Hindlimb muscle (tissue), 1 donor: Measurements from ENCODE around the gene GSC2. TPM values are rescaled to one million over a fixed set of nuclear protein-coding genes. Genes with fewer than 3 reads are reported as not detected.

Experiments
- DNase-seq: peaks from one replicate; pipeline ENCODE4 v3.0.0-alpha.2; 2013
- polyA plus RNA-seq: library from polyadenylated mRNA; unstranded; fragments of 120-200 nt; gene quantifications from one replicate; pipeline ENCODE4 v1.2.1, GENCODE V29; 2013; ENCODE audit not compliant: insufficient read length

The GSC2 gene
- polyA plus RNA-seq, 1 donor: not detected

DNA sequence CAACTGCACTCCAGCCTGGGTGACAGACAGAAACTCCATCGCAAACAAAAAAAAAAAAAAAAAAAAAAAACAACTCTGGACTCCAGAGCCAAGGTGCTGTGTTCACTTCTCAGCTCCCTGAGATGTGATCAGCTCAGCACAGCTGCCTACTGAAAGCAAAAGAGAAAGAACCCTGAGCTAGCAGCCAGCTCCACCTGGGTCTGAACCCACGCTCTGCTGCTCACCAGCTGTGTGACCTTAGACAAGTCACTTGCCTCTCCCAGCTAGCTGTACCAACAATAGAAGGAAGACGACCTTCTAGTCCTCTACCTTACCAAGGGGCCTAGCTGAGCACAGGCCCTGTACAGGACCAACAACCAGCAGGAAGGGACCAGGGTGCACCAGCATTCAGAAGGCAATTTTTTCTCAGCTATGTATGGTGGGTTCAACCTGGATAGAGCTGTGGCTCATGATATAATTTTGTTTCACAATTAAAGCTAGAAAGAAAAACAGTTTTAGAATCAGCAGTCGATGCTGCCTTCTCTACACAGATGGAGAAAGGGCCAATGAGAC is 31.7 kb downstream of the GSC2 start:
- no peak for DNase-seq

DNA sequence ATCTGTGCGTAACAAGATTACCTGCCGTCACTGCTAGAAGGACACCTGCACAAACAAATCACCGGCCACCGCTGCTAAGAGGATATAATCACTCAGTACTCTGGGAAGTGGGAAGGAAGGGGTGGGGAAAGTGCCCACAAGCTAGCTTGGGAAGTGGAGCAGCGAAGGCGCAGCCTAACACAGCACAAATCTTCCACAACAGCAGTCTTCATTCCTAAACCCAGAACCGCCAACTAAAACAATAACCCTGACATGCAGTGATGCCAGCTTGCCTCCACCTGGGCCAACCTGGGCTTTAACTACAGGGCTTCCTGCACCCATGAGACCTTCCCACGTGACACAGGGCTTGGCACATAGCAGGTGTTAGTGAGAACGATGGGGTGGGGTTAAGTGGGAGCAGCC is 33.0 kb downstream of the GSC2 start:
- no peak for DNase-seq

DNA sequence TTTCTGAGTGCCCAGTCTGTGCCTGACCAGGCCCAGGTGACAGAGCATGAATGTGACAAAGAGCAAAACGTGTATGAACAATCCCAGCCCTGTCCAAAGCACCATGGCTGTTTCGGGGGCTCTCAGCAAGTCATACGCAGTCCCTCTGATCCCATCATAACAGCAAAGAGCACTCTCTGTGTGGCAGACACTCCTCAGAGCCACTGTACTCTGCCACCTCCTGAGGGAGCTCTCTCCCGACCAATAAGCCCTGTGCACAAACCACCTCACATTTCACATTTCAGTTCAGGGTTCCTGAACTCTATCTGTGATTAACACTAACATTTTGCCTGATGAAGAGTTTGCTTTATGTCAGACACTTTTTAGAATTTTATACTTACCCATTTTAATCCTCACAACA is 34.5 kb downstream of the GSC2 start:
- no peak for DNase-seq

DNA sequence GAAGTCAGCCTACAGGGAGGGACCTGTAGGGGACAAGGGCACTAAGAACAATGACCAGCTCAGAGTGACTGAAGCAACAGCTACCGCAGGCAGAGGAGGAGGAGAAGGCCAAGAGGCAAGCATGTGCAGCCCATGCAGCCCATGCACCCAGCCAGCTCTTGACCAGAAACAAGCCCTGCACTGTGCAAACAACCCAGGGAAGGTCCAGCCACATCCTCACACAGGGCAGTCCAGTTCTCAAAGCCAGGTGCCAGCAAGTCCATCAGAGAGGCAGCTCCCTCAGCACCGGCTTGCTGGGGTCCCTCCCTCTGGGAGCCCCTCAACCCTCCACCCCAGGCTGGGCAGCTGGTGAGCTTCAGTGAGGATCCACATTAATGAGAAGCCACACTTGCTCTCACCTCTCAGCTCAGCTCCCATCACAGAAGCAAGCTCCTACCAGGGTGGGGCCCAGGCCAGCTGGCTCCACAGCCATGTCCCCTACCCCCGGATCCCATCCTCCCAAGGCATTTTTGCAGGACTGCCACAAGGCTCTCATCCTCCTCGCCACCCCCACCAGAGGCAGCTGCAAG is 35.0 kb downstream of the GSC2 start:
- no peak for DNase-seq

DNA sequence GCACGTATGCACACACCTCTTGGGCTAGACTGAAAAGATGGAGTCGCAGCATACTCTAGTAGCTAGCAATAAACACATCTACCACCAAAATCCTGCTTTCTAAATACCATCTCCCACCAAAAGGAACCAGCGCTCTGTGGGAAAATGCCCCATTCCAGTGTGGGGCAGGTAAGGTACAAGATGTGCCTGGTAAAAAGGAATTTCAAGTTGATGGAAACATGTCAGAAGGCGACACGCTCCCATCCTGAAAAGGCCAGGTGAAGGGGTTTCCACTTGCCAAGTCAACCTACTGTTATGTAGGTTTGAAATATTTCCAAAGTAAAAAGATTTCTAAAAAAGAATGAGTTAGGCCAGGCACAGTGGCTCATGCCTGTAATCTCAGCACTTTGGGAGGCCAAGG is 36.7 kb downstream of the GSC2 start:
- DNase-seq: no peak

DNA sequence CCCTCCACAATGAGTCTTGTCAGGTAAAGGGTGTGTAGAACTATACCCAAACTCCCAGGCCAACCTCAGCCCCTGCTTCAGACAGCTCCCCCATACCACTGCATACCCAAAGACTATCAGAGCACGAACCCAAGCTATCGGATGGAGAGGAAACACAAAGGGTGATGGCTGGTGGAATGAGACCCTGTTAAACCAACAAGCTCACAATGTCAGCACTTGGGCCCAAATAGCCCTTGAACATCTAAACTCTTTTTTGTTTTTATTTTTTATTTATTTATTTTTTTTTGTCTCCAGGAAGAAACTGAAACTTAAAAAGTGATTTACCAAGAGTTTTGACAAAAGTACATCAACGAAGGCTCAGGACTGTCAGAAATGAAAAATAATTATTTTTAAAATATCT is 38.5 kb downstream of the GSC2 start:
- DNase-seq: no peak

DNA sequence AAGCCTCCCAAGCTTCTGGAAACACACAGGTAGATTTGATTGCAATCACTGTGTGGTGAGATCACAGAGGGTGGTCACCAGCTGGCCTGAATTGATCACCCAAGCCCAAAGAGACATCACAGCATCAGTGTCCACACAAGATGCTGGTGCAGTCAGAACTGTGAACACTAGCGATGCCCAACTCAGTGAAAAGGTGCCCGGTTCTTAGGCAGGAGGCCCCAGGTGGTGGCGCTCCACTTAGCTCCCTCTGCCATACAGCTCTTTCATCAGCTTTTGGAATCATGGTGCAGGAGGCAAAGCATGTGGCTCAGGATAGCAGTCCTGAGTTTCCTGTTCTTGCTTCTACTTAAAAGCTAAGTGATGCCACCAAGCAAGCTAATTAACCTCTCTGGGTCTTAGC is 39.0 kb downstream of the GSC2 start:
- DNase-seq: no peak

DNA sequence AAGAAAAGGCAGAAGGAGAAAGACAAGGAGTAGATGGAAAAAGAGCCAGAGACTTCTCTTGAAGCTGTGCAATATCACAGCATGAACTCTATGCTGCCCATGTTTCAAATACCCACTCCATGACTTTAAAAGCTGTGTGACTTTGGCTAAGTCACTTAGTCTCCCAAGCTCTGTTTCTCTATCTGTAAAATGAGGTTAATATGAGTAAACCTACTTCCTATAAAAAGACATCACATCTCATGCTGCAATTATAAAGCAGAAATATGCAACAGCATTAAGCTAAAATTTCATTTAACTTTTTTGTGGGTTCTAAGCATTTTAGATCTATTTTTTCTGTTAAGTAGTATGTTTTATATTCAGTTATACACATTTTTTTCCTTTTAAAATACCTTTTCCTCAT is 39.4 kb downstream of the GSC2 start:
- no peak for DNase-seq

DNA sequence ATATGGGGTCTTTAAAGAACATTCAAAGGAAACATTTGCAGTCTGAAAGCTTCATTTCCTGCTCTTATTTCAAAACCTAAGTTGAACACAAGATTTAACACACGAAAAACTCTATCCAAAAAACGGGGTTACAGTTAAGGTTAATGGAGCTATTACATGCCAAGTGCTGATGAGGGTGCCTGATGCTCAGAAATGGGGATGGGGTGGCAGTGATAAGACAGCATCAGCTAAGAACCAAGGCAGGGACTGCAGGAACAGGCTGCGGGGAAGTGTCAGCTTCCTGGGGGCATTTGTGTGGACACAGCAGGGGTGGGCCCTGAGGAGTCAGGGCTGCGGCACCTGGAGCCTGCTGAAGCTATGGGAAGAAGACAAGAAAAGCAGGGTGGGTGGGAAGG is 40.0 kb downstream of the GSC2 start:
- no peak for DNase-seq

DNA sequence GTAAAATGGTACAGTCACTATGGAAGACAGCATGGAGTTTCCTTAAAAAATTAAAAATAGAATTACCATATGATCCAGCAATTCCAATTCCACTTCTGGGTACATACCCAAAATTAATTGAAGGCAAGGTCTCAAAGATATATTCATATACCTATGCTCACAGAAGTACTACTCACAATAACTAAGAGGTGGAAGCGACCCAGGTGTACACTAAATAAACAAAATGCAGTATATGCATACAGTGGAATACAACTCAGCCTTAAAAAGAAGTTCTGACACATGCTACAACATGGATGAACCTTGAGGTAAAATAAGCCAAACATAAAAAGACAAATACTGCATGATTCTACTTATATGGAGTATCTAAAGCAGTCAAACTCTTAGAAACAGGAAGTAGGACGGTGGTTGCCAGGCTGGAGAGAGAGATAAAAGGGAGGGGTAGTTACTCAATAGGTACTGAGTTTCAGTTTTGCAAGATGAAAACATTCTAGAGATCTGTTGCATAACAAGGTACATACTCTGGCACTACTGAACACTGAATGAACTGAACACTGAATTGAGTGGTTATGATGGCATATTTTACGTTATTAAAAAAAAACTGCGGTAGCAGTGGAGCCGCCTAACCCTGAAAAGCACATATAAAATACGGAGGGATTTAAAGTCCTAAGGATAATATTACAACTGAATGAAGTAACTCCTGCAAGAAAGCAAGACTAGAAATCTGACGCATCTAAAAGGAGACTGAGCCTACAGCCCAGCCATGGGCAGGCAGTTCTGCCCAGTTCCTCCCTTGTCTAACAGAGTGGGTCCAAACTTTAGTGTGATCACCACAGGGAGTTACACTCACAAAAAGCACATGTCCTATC is 40.7 kb downstream of the GSC2 start:
- DNase-seq: no peak

DNA sequence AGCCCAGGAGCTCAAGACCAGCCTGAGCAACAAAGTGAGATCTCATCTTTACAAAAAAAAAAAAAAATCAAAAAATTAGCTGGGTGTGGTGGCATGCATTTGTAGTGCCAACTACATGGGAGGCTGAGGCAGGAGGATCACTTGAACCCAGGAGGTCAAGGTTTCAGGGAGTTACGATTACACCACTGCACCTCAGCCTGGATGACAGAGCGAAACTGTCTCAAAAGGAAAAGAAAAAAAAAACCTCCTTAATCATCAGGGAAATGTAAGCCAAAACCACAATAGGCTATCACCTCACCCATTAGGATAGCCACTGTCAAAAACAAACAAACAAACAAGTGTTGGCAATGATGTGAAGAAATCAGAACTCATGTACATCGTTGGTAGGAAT is 41.3 kb downstream of the GSC2 start:
- no peak for DNase-seq

DNA sequence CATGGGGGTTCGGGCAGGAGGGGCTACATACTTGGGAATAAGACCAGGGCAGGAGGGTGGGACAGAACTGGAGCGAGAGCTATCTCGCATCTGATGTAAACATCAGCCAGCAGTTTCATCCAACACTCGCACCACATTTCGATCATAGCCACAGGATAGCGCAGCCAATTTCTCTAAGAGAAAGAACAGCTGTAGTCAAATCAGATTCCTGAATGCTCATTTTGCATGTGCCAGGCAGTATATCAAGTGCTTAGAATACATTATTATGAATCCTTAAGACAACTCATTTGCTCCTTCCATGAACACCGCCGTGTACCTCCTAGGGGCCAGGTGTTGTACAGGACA is 42.4 kb downstream of the GSC2 start:
- no peak for DNase-seq

DNA sequence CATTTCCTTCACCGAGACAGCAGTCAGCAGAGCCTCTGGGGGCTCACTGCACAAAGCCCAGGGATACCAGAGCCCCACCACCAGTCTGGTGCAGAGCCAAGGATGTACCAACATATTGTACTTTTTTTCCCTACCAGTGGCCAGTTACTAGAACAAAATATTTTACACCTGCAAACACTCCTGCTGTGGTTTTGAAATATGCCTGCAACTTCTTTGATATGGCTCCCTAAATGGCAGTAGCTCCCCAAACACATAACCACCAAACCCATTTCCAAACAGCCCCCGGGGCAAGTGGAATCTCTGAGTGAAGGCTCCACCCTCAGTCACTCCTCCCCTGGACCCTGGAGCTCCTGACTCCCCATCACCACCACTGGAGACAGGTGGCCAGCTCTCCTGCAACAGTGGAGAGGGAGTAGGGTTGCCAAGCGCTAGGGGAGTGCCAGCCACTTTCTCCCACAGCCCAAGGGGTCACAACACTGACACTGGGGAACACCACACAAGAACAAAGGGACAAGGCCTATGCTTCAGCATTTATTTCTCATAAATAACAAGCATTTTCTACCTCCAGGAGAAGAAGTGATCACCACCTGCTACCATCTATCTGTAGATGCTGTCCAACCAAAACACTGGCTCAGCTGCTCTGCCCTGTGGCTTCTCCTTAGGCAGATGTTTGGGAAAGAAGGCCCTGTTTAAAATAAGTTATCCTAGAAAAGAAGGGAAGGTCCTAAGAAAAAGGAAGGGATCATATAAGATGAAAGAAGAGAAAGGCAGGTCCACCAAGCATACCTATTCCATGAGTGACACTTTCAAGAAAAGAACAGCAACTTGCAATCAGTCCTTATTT is 43.0 kb downstream of the GSC2 start:
- no peak for DNase-seq

DNA sequence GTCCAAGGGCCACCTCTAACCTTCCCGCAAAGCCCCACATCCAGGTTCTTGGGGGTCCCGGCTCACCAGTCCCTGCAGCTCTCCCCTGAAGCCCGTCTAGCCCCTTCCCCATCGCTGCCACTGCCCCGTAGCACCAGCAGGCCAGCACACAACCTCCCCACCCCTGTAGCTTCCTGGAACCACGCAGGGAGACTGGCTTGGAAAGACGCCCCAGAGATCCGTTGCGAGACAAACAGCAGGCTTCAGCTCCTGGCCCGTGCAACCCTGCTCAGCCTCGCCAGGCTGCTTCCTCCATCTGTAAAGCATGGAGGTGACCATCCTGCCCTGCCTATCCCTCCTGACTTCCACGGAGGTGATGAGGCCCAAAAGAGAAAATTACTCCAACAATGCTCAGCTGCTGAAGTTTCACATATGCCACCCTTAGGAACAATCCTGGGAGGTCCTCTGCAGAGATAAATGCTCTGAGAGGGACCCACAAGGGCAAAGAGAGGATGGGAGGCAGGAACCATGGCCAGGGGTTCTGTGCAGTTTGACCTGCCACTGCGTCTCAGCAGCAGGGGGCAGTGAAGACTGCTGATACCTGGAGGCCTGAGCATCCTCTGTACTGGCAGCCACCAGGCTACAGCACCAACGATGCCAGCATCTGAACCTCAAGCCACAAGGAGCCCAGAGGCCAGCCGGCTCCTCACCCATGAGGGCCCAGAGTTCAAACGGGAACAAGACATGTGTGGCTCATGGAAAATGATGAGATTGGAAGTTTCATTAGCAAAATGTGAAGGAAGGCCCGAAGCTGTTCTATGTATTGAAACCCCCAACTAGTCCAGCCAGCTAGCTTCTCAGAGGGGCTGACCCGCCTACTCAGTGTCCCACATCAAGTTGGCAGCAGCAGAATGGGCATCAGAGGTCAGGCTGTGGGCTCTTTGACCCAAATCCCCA is 44.0 kb downstream of the GSC2 start:
- DNase-seq: no peak

DNA sequence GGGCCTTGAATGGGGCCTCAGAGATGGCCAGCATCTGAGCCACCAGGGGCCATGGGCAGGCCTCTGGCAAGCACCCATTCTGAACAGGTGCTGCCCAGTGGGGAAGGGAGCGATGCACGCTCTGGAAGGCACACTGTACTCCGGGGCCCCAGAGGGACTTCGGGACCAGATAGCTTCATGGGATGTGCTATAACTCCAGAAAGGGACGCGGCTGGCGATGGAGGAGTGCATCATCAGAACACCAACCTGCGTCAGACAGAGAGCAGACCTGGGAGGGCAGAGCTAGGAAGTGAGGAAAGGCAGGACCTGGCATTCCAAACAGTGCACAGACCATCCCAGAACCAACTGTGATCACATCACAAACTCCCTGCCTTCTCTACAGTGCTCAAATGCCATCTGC is 44.6 kb downstream of the GSC2 start:
- no peak for DNase-seq

DNA sequence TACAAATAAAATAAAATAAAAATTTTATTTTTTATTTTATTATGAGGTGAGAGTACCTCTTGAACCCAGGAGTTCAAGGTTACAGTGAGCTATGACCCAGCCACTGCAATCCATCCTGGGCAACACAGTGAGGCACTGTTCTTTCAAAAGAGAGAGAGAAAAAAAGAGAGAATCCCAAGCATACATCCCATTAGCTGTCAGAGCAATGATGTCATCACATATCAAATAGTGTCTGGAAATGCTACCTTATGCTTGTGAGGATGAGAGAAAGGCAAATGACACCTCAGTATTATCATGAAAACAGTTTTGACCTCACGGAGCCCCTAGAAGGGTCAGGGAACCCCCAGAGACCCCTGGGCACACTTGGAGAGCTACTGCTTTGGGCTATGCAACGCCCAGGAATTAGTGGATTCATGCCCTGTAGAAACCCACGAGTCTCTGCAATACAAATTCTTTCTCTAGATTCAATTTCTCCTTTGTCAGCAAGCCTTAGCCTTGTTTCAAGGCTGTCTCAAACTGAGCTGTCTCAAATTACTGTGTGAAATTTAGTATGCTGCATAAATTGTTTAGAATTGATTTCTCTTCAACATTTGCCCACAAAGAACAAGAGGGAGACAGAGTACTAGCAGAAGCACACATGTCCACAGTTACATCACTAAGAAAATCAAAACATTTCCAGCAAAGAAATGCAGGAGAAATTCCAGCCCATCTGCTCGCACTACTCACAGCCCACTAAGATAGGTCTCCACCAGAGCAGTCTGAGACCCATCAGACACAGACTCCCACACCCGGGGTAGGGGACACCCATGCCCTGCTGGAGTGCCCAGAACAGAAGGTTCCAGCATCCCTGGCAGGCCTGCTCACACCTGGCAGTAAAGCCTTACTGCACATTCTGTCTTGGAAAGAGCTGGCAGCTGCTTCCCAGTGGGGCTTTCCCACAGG is 45.9 kb downstream of the GSC2 start:
- no peak for DNase-seq

DNA sequence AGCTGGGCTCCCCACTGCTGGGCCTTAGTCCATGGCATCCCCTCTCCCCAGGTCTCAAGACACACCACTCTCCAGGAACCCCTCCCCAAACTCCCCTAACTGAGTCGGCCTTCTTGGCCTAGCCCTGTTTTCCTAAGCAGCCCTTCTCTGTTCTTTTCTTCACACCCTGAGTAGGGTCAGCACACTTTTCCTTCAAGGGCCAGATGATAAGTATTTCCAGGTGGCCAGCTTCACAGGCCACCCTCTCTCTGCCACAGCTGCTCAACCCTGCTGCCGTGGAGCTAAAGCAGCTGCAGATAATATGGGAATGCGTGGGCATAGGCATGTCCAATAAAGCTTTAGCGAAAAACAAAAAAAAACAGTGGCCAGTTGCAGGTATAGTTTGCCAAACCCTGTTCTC is 51.9 kb downstream of the GSC2 start:
- DNase-seq: no peak

DNA sequence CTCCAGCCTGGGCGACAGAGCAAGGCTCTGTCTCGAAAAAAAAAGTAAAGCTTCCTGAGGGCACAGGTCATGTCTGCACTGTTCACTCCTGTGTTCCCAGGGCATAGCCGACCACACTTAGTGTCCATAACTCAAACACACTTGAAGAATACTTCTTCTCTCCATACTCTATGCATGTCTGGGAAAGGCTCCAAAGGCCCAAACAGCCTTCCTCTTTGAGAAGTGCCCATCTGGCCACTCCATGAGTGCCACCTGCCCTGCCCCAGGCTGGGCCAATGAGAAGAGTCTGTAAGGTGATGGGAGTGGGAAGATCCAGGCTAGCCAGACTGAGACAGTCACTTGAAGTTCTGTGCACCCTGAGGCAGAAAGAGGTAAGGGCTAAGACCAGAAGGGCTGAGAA is 52.6 kb downstream of the GSC2 start:
- no peak for DNase-seq
